Right lobe of liver (tissue), 6 donors: ENCODE data around the gene KIAA0319L. TPM values are rescaled to one million over a fixed set of nuclear protein-coding genes. Genes with fewer than 3 reads are reported as not detected.

ENCODE experiments used
- ATAC-seq, 4 donors: fragments of 200-7000 bp; cut with Tn5 transposase; one replicate each; pipeline ENCODE4 v1.9.1; 2020; ENCODE audit warnings: mild to moderate bottlenecking in 4 of 4, moderate library complexity in 4 of 4
- DNase-seq, 3 donors: peaks; one replicate each; pipeline ENCODE4 v3.0.0-alpha.2; 2020
- H3K27ac ChIP-seq, 3 donors: fragments of 200-600 bp; one replicate each; pipeline ENCODE4 v1.8.0; 2022
- H3K27me3 ChIP-seq, 2 donors: fragments of 200-600 bp; one replicate each; pipeline ENCODE4 v1.8.0; 2022
- H3K36me3 ChIP-seq, 4 donors: fragments of 200-600 bp; sonication (generic) in 1 of 4; one replicate each; pipeline versions ENCODE4 v1.5.1 to v1.8.0; 2017 to 2022; ENCODE audit warnings: control low read depth in 1 of 4
- H3K4me1 ChIP-seq, 4 donors: fragments of 200-600 bp; sonication (generic) in 1 of 4; one replicate each; pipeline versions ENCODE4 v1.5.1 to v1.8.0; 2017 to 2022; ENCODE audit warnings: control low read depth in 1 of 4
- H3K4me3 ChIP-seq, 3 donors: fragments of 200-600 bp; one replicate each; pipeline ENCODE4 v1.8.0; 2022
- H3K9me3 ChIP-seq, 4 donors: fragments of 200-600 bp; sonication (generic) in 1 of 4; one replicate each; pipeline versions ENCODE4 v1.5.1 to v1.8.0; 2017 to 2022; ENCODE audit warnings: control low read depth in 1 of 4
- CTCF ChIP-seq, 4 donors: fragments of 200-600 bp in 3 of 4; fragments of 450-650 bp in 1 of 4; IDR thresholded peaks; one replicate each; pipeline versions ENCODE4 v1.5.1 to v1.8.0; 2016 to 2022; ENCODE audit warnings: antibody characterized with exemption in 4 of 4, mild to moderate bottlenecking in 2 of 4
- POLR2A ChIP-seq: fragments of 450-650 bp; IDR thresholded peaks from one replicate; pipeline ENCODE4 v1.6.1; 2017; ENCODE audit warnings: antibody characterized with exemption, mild to moderate bottlenecking
- WGBS: methylation state at CpG from one replicate; pipeline ENCODE4 v1.1.6; 2018; ENCODE audit warnings: low coverage, low lambda C conversion rate; ENCODE audit not compliant: insufficient coverage; ENCODE audit errors: missing lambda C conversion rate; 5-methylcytosine and 5-hydroxymethylcytosine counted together
- intact Hi-C, 2 donors: fragments of 100-400 bp; cut with DNase I; formaldehyde crosslinking; loops; one replicate each; pipeline versions ENCODE4 v1.11.2 to v1.14.1; 2022
- total RNA-seq, 6 experiments: library from RNA; depleted of rRNA in 2 of 6; stranded (reverse); fragments of >200 nt in 2 of 6; fragmentation: NEBNext Ultra II Directional in 3 of 6; extraction: Animal tissue kit (Norgen Biotek cat#: 25700) in 3 of 6; gene quantifications; one replicate each; pipeline versions ENCODE4 v1.1.0 to v1.2.4, GENCODE V29; 2016 to 2023
- donor health status: DM: no; HTN: yes; CAD: no.
- donor health status: DM: no; HTN: no; CAD: no.
- donor health status: DM: no; HTN: no; CAD: no.
- donor health status: DM: no; HTN: yes; CAD: no.
- donor health status: DM: no; HTN: yes; CAD: no.

Gene KIAA0319L
- total RNA-seq, 6 experiments from 2014 or later = 35.3 to 84.9 (median 54.3) TPM

- Histone ChIP-seq H3K36me3 (peaks cover 0 to 3% (median 0%) of the 10 kb centered on the region in 4 donors), H3K9me3 (no peaks in the 10 kb centered on the region), H3K27ac (no peak overlapping the region), H3K4me1 (peaks cover 0 to 14% (median 5%) of the 10 kb centered on the region in 4 donors), H3K4me3 (no peak overlapping the region), H3K27me3 (no peaks in the 10 kb centered on the region)
- 86% methylated on average over 5 of the region's 11 CpGs for WGBS
- intact Hi-C loops = loop anchor here (5.0 to 10.0 kb wide), 4 partner anchors 109 to 357 kb away; no protein-coding TSS in a partner anchor
- TF ChIP-seq POLR2A (no peak), CTCF (IDR thresholded peaks at IDR 0.05) (no peak)
- DNase-seq (peak in 1 of 3 donors; percentile 38), ATAC-seq (no peak)
Observed at GRCh38 chr1:35561297-35561971, 4.2 kb upstream of the KIAA0319L start.

- Histone ChIP-seq H3K4me1 (peaks cover 0 to 23% (median 8%) of the 10 kb centered on the region in 4 donors), H3K36me3 (peaks cover 0 to 3% (median 0%) of the 10 kb centered on the region in 4 donors), H3K27me3 (no peaks in the 10 kb centered on the region), H3K27ac (no peak overlapping the region), H3K4me3 (no peak overlapping the region), H3K9me3 (no peaks in the 10 kb centered on the region)
- ATAC-seq (peak; percentile 35 to 46 (median 40)), DNase-seq (peak; percentile 86 to 89 (median 89))
- intact Hi-C loops = loop anchor here (5.0 to 10.0 kb wide), 4 partner anchors 108 to 356 kb away; no protein-coding TSS in a partner anchor
- 42% methylated on average over 22 of the region's 44 CpGs for WGBS
- TF ChIP-seq POLR2A = no peak
- no peak for TF ChIP-seq CTCF (IDR thresholded peaks at IDR 0.05)
Observed at GRCh38 chr1:35560256-35561225, 3.3 kb upstream of the KIAA0319L start.

GRCh38 chr1:35559317-35559944 lies 2.2 kb upstream of the KIAA0319L start:
- WGBS = 92% methylated on average over 4 of the region's 7 CpGs
- DNase-seq = peak in 1 of 3 donors; percentile 42
- Histone ChIP-seq H3K9me3 (no peaks in the 10 kb centered on the region), H3K27ac (no peak overlapping the region), H3K27me3 (no peaks in the 10 kb centered on the region), H3K4me1 (peaks cover 0 to 34% (median 14%) of the 10 kb centered on the region in 4 donors), H3K4me3 (no peak overlapping the region), H3K36me3 (peaks cover 0 to 3% (median 0%) of the 10 kb centered on the region in 4 donors)
- intact Hi-C loops = no loop called here
- no peak for TF ChIP-seq POLR2A
- TF ChIP-seq CTCF (IDR thresholded peaks at IDR 0.05) = no peak
- ATAC-seq = no peak
